PC-3 (cell line): Measurements from ENCODE around the gene PHF2. TPM values are rescaled to one million over a fixed set of nuclear protein-coding genes. Genes with fewer than 3 reads are reported as not detected.

ENCODE experiments used
- ATAC-seq: fragments of 200-7000 bp; cut with Tn5 transposase; 2 replicates; pipeline ENCODE4 v1.9.1; 2020; ENCODE audit warnings: mild to moderate bottlenecking, moderate library complexity
- BruUV-seq: library from RNA; stranded (reverse); fragments of 400-500 nt; replicated peaks from 2 replicates; lab custom pipeline; 2021; lab: Mats Ljungman, UMichigan
- CTCF ChIA-PET: fragments of 300-600 bp; sonication (Branson Sonifier 250); formaldehyde crosslinking; loops from one replicate; lab custom pipeline; 2022; ENCODE audit warnings: antibody characterized with exemption; lab: Charles Lee
- POLR2A ChIA-PET: fragments of 300-600 bp; sonication (Branson Sonifier 250); formaldehyde crosslinking; loops from one replicate; lab custom pipeline; 2022; ENCODE audit warnings: antibody characterized with exemption; ENCODE audit not compliant: unreplicated experiment; lab: Charles Lee
- DNase-seq: peaks from one replicate; pipeline ENCODE4 v3.0.0-alpha.2; 2015
- H2AFZ ChIP-seq: fragments of 300-600 bp; sonication (generic); 2 replicates; pipeline ENCODE4 v1.6.0; 2016; ENCODE audit warnings: antibody characterized with exemption, low read length
- H3F3A ChIP-seq: fragments of 300-600 bp; sonication (generic); one replicate; pipeline ENCODE4 v1.6.0; 2017; ENCODE audit warnings: antibody characterized with exemption, low read length, control low read depth, mild to moderate bottlenecking; ENCODE audit not compliant: unreplicated experiment
- H3K27ac ChIP-seq: fragments of 300-600 bp; sonication (generic); 2 replicates; pipeline ENCODE4 v1.5.1; 2016; ENCODE audit warnings: mild to moderate bottlenecking, low read length
- H3K27me3 ChIP-seq: fragments of 300-600 bp; sonication (generic); 2 replicates; pipeline ENCODE4 v1.6.1; 2016; ENCODE audit warnings: low read length, mixed read lengths
- H3K36me3 ChIP-seq: fragments of 300-600 bp; sonication (generic); 2 replicates; pipeline ENCODE4 v1.6.1; 2016; ENCODE audit warnings: low read depth, mixed run types, low read length, mixed read lengths
- H3K4me1 ChIP-seq: fragments of 300-600 bp; sonication (generic); 2 replicates; pipeline ENCODE4 v1.5.1; 2016; ENCODE audit warnings: low read length; ENCODE audit not compliant: insufficient read depth
- H3K4me2 ChIP-seq: fragments of 300-600 bp; sonication (generic); 2 replicates; pipeline ENCODE4 v1.6.0; 2016; ENCODE audit warnings: low read length
- H3K4me3 ChIP-seq: fragments of 300-600 bp; sonication (generic); 2 replicates; pipeline ENCODE4 v1.5.1; 2016; ENCODE audit warnings: mild to moderate bottlenecking, low read length, mixed read lengths
- H3K79me2 ChIP-seq: fragments of 300-600 bp; sonication (generic); 2 replicates; pipeline ENCODE4 v1.6.1; 2017; ENCODE audit warnings: low read length, mixed read lengths
- H3K9ac ChIP-seq: fragments of 300-600 bp; sonication (generic); 2 replicates; pipeline ENCODE4 v1.6.0; 2016; ENCODE audit warnings: mild to moderate bottlenecking, low read length
- H3K9me2 ChIP-seq: fragments of 300-600 bp; sonication (generic); replicated peaks from 2 replicates; pipeline ENCODE4 v1.6.1; 2016; ENCODE audit warnings: mixed run types, low read length, mixed read lengths
- H3K9me3 ChIP-seq: fragments of 300-600 bp; sonication (generic); 2 replicates; pipeline ENCODE4 v1.6.1; 2016; ENCODE audit warnings: low read length, mixed read lengths
- H4K20me1 ChIP-seq: fragments of 300-600 bp; sonication (generic); 2 replicates; pipeline ENCODE4 v1.6.1; 2016; ENCODE audit warnings: low read length, mixed read lengths
- EZH2 ChIP-seq: fragments of 300-600 bp; sonication (generic); IDR thresholded peaks from one replicate; pipeline ENCODE4 v1.6.1; 2017; ENCODE audit warnings: antibody characterized with exemption, mild to moderate bottlenecking, low read length; ENCODE audit not compliant: unreplicated experiment
- EZH2phosphoT487 ChIP-seq: fragments of 300-600 bp; sonication (generic); IDR thresholded peaks from 2 replicates; pipeline ENCODE4 v1.6.1; 2018; ENCODE audit warnings: mild to moderate bottlenecking, antibody characterized with exemption, low read length, borderline replicate concordance
- intact Hi-C: fragments of 100-400 bp; cut with micrococcal nuclease; formaldehyde crosslinking; loops from 2 replicates; pipeline ENCODE4 v1.9.0; 2023
- total RNA-seq: library from RNA; depleted of rRNA; stranded (reverse); fragments of >200 nt; gene quantifications from 2 replicates; pipeline ENCODE4 v1.2.3, GENCODE V29; 2014
- TF ChIP-seq, protein P1 (sequence below): fragments of 300-600 bp; sonication (generic); conservative IDR thresholded peaks from 2 replicates; pipeline ENCODE4 v1.5.1; 2017; ENCODE audit warnings: antibody characterized with exemption, low read depth, mild to moderate bottlenecking, low read length

Gene PHF2
- total RNA-seq, 1 experiment from 2014 or later, result 10.6 TPM

DNA sequence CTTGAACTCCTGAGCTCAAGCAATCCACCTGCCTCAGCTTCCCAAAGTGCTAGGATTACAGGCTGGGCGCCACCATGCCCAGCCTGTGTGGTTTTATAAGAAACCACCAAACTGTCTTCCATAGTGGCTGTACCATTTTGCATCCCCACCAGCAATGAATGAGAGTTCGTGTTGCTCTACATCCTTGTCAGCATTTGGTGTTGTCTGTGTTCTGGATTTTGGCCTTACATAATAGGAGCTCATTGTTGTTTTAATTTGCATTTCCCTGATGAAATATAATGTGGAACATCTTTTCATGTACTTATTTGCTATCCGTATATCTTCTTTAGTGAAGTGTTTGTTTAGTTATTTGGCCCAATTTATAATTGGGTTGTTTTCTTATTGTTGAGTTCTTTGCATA, 29.8 kb downstream of the PHF2 start:
- no peaks in the 10 kb centered on the region for H3K27me3 ChIP-seq
- H4K20me1 ChIP-seq, result no peaks in the 10 kb centered on the region
- ChIA-PET POLR2A (no interaction called here), CTCF (no interaction called here)
- no peak for DNase-seq
- TF ChIP-seq, protein P1, sequence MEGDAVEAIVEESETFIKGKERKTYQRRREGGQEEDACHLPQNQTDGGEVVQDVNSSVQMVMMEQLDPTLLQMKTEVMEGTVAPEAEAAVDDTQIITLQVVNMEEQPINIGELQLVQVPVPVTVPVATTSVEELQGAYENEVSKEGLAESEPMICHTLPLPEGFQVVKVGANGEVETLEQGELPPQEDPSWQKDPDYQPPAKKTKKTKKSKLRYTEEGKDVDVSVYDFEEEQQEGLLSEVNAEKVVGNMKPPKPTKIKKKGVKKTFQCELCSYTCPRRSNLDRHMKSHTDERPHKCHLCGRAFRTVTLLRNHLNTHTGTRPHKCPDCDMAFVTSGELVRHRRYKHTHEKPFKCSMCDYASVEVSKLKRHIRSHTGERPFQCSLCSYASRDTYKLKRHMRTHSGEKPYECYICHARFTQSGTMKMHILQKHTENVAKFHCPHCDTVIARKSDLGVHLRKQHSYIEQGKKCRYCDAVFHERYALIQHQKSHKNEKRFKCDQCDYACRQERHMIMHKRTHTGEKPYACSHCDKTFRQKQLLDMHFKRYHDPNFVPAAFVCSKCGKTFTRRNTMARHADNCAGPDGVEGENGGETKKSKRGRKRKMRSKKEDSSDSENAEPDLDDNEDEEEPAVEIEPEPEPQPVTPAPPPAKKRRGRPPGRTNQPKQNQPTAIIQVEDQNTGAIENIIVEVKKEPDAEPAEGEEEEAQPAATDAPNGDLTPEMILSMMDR, result no peak
- TF ChIP-seq EZH2phosphoT487, result no peak
- no peak for TF ChIP-seq EZH2
- no peak for ATAC-seq
- no peak overlapping the region for H3K27ac ChIP-seq
- no TSS peak for BruUV-seq
- H2AFZ ChIP-seq, result no peak overlapping the region
- no peaks in the 10 kb centered on the region for H3K36me3 ChIP-seq
- H3K9me2 ChIP-seq, result no peaks in the 10 kb centered on the region
- peaks cover 9% of the 10 kb centered on the region; the same call in 1 of the 2 replicates for H3K79me2 ChIP-seq
- H3K4me1 ChIP-seq, result no peaks in the 10 kb centered on the region
- no peak overlapping the region for H3K9ac ChIP-seq
- intact Hi-C loops, result no loop called here
- H3K9me3 ChIP-seq, result no peaks in the 10 kb centered on the region
- no peak overlapping the region for H3K4me3 ChIP-seq
- no peaks in the 10 kb centered on the region for H3F3A ChIP-seq
- H3K4me2 ChIP-seq, result no peak overlapping the region

DNA sequence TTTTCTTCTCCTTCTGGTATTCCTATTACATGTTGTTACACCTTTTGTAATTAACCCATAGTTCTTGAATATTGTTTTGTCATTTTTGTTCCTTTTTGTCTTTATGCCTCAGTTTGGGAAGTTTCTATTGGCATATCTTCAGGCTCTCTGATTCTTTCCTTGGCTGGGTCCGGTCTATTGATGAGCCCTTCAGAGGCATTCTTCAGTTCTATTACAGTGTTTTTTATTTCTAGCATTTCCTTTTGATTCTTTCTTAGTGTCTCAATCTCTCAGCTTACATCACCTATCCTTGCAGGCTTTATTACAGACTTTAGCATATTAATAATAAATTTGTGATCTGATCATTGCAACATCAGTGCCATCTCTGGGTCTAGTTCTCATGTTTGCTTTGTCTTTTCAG, 33.8 kb downstream of the PHF2 start:
- POLR2A ChIA-PET, result no interaction called here
- H3K4me1 ChIP-seq, result no peaks in the 10 kb centered on the region

DNA sequence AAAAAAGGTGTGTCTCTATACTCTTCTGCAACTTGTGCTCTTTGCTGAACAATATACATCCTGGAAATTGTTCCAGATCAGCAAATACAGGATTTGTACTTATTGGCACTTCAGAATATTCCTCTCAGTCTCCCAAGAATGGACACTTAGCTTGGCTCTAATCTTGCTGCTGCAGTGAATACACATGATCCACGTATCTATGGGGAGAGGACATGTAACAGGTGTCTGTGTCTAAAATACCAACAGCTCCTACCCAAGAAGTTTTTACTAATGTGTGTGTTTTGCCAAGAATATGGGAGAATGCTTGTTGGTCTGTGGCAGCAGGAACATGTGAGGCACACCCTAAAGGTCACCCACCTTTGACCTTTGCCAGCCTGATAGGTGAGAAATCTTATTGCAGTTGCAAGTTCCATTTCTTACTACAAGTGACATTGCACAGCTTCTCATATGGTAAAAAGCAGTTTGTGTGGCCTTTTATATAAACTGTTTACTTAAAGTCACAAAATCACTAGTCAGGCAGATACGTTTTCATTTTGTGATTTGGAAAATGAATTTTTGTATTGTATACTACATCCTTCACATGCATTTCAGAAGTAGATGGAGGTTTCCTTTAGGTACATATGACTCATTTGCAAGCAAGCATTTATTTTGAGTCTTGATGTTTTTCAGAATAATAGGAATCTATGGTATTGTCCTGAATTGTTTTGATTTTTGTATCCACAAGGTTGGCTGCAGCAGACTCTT, 35.8 kb downstream of the PHF2 start:
- H3K4me3 ChIP-seq, result no peak overlapping the region
- H3K79me2 ChIP-seq, result peaks cover 9% of the 10 kb centered on the region; the same call in 1 of the 2 replicates
- ATAC-seq, result no peak
- POLR2A ChIA-PET, result no interaction called here
- no peaks in the 10 kb centered on the region for H4K20me1 ChIP-seq
- no peaks in the 10 kb centered on the region for H3K36me3 ChIP-seq
- no peak for DNase-seq
- H3K4me2 ChIP-seq, result no peak overlapping the region
- no peaks in the 10 kb centered on the region for H3K9me3 ChIP-seq
- H2AFZ ChIP-seq, result no peak overlapping the region
- no peak overlapping the region for H3K9ac ChIP-seq
- CTCF ChIA-PET, result no interaction called here
- no peaks in the 10 kb centered on the region for H3K27me3 ChIP-seq
- TF ChIP-seq, protein P1, result no peak
- no peak for TF ChIP-seq EZH2phosphoT487
- TF ChIP-seq EZH2, result no peak
- BruUV-seq, result no TSS peak
- no peaks in the 10 kb centered on the region for H3K4me1 ChIP-seq
- intact Hi-C loops, result no loop called here
- H3F3A ChIP-seq, result no peaks in the 10 kb centered on the region
- H3K9me2 ChIP-seq, result no peaks in the 10 kb centered on the region
- no peak overlapping the region for H3K27ac ChIP-seq

More for the DNA sequence above, 33.8 kb downstream of the PHF2 start:
- H2AFZ ChIP-seq, result no peak overlapping the region
- no peak overlapping the region for H3K27ac ChIP-seq
- H3K4me2 ChIP-seq, result no peak overlapping the region
- H3K9me2 ChIP-seq, result no peaks in the 10 kb centered on the region
- no peaks in the 10 kb centered on the region for H3K27me3 ChIP-seq
- CTCF ChIA-PET, result no interaction called here
- intact Hi-C loops, result no loop called here
- no peaks in the 10 kb centered on the region for H3K9me3 ChIP-seq
- ATAC-seq (no peak), DNase-seq (no peak)
- no peaks in the 10 kb centered on the region for H3K36me3 ChIP-seq
- TF ChIP-seq EZH2, result no peak
- TF ChIP-seq EZH2phosphoT487, result no peak
- peaks cover 9% of the 10 kb centered on the region; the same call in 1 of the 2 replicates for H3K79me2 ChIP-seq
- H3F3A ChIP-seq, result no peaks in the 10 kb centered on the region
- no peaks in the 10 kb centered on the region for H4K20me1 ChIP-seq
- H3K9ac ChIP-seq, result no peak overlapping the region
- H3K4me3 ChIP-seq, result no peak overlapping the region
- no TSS peak for BruUV-seq
